Activated CD8-positive, alpha-beta memory T cell treated with anti-CD3 and anti-CD28 coated beads for 1 hour (primary cell): ENCODE data around the gene RAB31.
"Not testable (repeated sequence)": the region's sequence is repeated elsewhere in the genome, so short reads cannot be mapped to it uniquely, and the experiment has no call there.

Experiments used
- DNase-seq, 2 donors: peaks; one replicate each; pipeline ENCODE4 v3.0.0-alpha.2; 2020; ENCODE audit warnings: low read depth in 1 of 2; ENCODE audit errors: extremely low read depth in 1 of 2

RAB31 gene

GRCh38 chr18:9708057-9708433 lies at the start of gene RAB31:
RAB31 (plus strand) TSS chr18:9708301; CDS start chr18:9708406, 105 bp downstream.
- DNase-seq, result no peak

GRCh38 chr18:9659499-9660375 lies 48.4 kb upstream of the RAB31 start:
- no peak for DNase-seq

- DNase-seq, result no peak
Observed at GRCh38 chr18:9661564-9661963, 46.5 kb upstream of the RAB31 start.

- DNase-seq, result no peak
Observed at GRCh38 chr18:9663377-9663776, 44.7 kb upstream of the RAB31 start.

GRCh38 chr18:9665314-9665713 lies 42.8 kb upstream of the RAB31 start:
- no peak for DNase-seq

GRCh38 chr18:9666548-9666947 lies 41.6 kb upstream of the RAB31 start:
- no peak for DNase-seq

GRCh38 chr18:9669016-9669415 lies 39.1 kb upstream of the RAB31 start:
- DNase-seq, result no peak

GRCh38 chr18:9671214-9671613 lies 36.9 kb upstream of the RAB31 start:
- no peak for DNase-seq

- no peak for DNase-seq
Observed at GRCh38 chr18:9673296-9674251, 34.5 kb upstream of the RAB31 start.

- not testable (repeated sequence) for DNase-seq
Observed at GRCh38 chr18:9678216-9678615, 29.9 kb upstream of the RAB31 start.

- no peak for DNase-seq
Observed at GRCh38 chr18:9679125-9679524, 29.0 kb upstream of the RAB31 start.

GRCh38 chr18:9681217-9681616 lies 26.9 kb upstream of the RAB31 start:
- DNase-seq, result no peak

GRCh38 chr18:9682572-9682971 lies 25.5 kb upstream of the RAB31 start:
- DNase-seq, result no peak

- no peak for DNase-seq
Observed at GRCh38 chr18:9683418-9684396, 24.4 kb upstream of the RAB31 start.

- DNase-seq, result no peak
Observed at GRCh38 chr18:9684881-9685614, 23.1 kb upstream of the RAB31 start.

GRCh38 chr18:9685615-9685890 lies 22.5 kb upstream of the RAB31 start:
- no peak for DNase-seq

- no peak for DNase-seq
Observed at GRCh38 chr18:9688036-9688741, 19.9 kb upstream of the RAB31 start.

GRCh38 chr18:9689253-9689652 lies 18.8 kb upstream of the RAB31 start:
- DNase-seq, result no peak

GRCh38 chr18:9690418-9691188 lies 17.5 kb upstream of the RAB31 start:
- DNase-seq, result no peak
